K562 (cell line): ENCODE measurements around the gene PRPSAP1. TPM values are rescaled to one million over a fixed set of nuclear protein-coding genes. Genes with fewer than 3 reads are reported as not detected.
A peak's percentile ranks its signal among the peaks of the same experiment; 100 is the strongest.

Source experiments
- E2F3 ChIP-seq: fragments of 250-450 bp; sonication (Bioruptor Pico); IDR thresholded peaks from 2 replicates; pipeline ENCODE4 v1.4.0; 2020; ENCODE audit warnings: mild to moderate bottlenecking
- GABPB2 ChIP-seq: fragments of 250-450 bp; sonication (Bioruptor Pico); conservative IDR thresholded peaks from 2 replicates; pipeline ENCODE4 v1.5.1; 2021; ENCODE audit warnings: mild to moderate bottlenecking
- GATA2 ChIP-seq: sonication (generic); formaldehyde crosslinking; IDR thresholded peaks from 2 replicates; pipeline ENCODE4 v1.4.0; 2020; ENCODE audit warnings: mild to moderate bottlenecking, missing genetic modification reagents
- HDAC6 ChIP-seq: IDR thresholded peaks from 2 replicates; pipeline ENCODE4 v1.6.1; 2012; ENCODE audit warnings: low read depth, mild to moderate bottlenecking, control low read depth, inconsistent platforms, low read length, moderate library complexity
- HDGF ChIP-seq: fragments of 450-650 bp; IDR thresholded peaks from 2 replicates; pipeline ENCODE4 v1.6.1; 2016
- KAT7 ChIP-seq: sonication (generic); formaldehyde crosslinking; IDR thresholded peaks from 2 replicates; pipeline ENCODE4 v1.8.0; 2022; ENCODE audit warnings: missing genetic modification reagents, mild to moderate bottlenecking, borderline replicate concordance
- MCM3 ChIP-seq: fragments of 450-650 bp; IDR thresholded peaks from 2 replicates; pipeline ENCODE4 v1.6.1; 2016
- MED1 ChIP-seq: sonication (generic); formaldehyde crosslinking; IDR thresholded peaks from 2 replicates; pipeline ENCODE4 v1.8.1; 2023; ENCODE audit warnings: missing genetic modification reagents, borderline replicate concordance
- MEF2D ChIP-seq: conservative IDR thresholded peaks from 2 replicates; pipeline ENCODE4 v1.6.1; 2016; ENCODE audit warnings: low read depth, missing genetic modification characterization, missing compliant biosample characterization
- ZNF165 ChIP-seq: fragments of 250-450 bp; sonication (Bioruptor Pico); IDR thresholded peaks from 2 replicates; pipeline ENCODE4 v1.4.0; 2020; ENCODE audit warnings: borderline replicate concordance
- ZNF239 ChIP-seq: fragments of 250-450 bp; sonication (Bioruptor Pico); IDR thresholded peaks from 2 replicates; pipeline ENCODE4 v1.4.0; 2020; ENCODE audit warnings: mild to moderate bottlenecking
- ZNF76 ChIP-seq: fragments of 250-450 bp; sonication (Bioruptor Pico); IDR thresholded peaks from 2 replicates; pipeline ENCODE4 v1.4.0; 2020; ENCODE audit warnings: mild to moderate bottlenecking, moderate library complexity, borderline replicate concordance
- ZNF77 ChIP-seq: fragments of 250-450 bp; sonication (Bioruptor Pico); IDR thresholded peaks from 2 replicates; pipeline ENCODE4 v1.5.0; 2020
- polyA plus RNA-seq, 8 experiments: library from polyadenylated mRNA; depleted of rRNA in 4 of 8; stranded (reverse) in 5 of 8; unstranded in 3 of 8; fragments of >200 nt; fragmentation: Nextera tagmentation in 2 of 8; fragmentation: Illumina TruSeq in 1 of 8; extraction: Ambion mirVana in 2 of 8; extraction: Trizol in 1 of 8; gene quantifications; 2 replicates each; pipeline versions ENCODE4 v1.2.1 to v1.2.3, GENCODE V29; 2011 to 2014; ENCODE audit warnings: inconsistent platforms in 1 of 8, missing spikeins in 1 of 8
- total RNA-seq, 7 experiments: library from RNA; depleted of rRNA in 6 of 7; stranded (reverse); fragments of >200 nt in 6 of 7; fragmentation: Illumina TruSeq in 2 of 7; extraction: Trizol in 2 of 7; gene quantifications; 2 replicates each; pipeline versions ENCODE4 v1.2.1 to v1.2.3, GENCODE V29; 2011 to 2021; ENCODE audit warnings: low replicate concordance in 1 of 7
- TF ChIP-seq, protein P1 (sequence below): sonication (generic); formaldehyde crosslinking; IDR thresholded peaks from 2 replicates; pipeline ENCODE4 v1.4.0; 2020; ENCODE audit warnings: mild to moderate bottlenecking, missing genetic modification reagents
- TF ChIP-seq, protein P2 (sequence below): sonication (generic); formaldehyde crosslinking; IDR thresholded peaks from 2 replicates; pipeline ENCODE4 v1.8.0; 2022; ENCODE audit warnings: mild to moderate bottlenecking, missing genetic modification reagents
- TF ChIP-seq, protein P3 (sequence below): fragments of 450-650 bp; IDR thresholded peaks from 2 replicates; pipeline ENCODE4 v1.6.1; 2016; ENCODE audit warnings: low read depth, mild to moderate bottlenecking, moderate library complexity
- TF ChIP-seq, protein P4 (sequence below): sonication (generic); formaldehyde crosslinking; IDR thresholded peaks from 2 replicates; pipeline ENCODE4 v1.8.0; 2023; ENCODE audit warnings: mild to moderate bottlenecking, missing genetic modification reagents
- TF ChIP-seq, protein P5 (sequence below): IDR thresholded peaks from 2 replicates; pipeline ENCODE4 v1.6.1; 2011; ENCODE audit not compliant: insufficient read length; ENCODE audit errors: extremely low read depth
- TF ChIP-seq, protein P6 (sequence below): fragments of 250-450 bp; sonication (Bioruptor Pico); IDR thresholded peaks from 2 replicates; pipeline ENCODE4 v1.8.0; 2021; ENCODE audit warnings: moderate library complexity, mild to moderate bottlenecking, inconsistent platforms
- TF ChIP-seq, protein P7 (sequence below): fragments of 250-450 bp; sonication (Bioruptor Pico); IDR thresholded peaks from 2 replicates; pipeline ENCODE4 v1.4.0; 2020; ENCODE audit warnings: mild to moderate bottlenecking

PRPSAP1 gene
- total and polyA plus RNA-seq, 9 of the 15 experiments (the other 6 are each of a cell fraction or from before 2014, with no cell fraction given): 21.9 to 77.1 (median 40.8) TPM

DNA sequence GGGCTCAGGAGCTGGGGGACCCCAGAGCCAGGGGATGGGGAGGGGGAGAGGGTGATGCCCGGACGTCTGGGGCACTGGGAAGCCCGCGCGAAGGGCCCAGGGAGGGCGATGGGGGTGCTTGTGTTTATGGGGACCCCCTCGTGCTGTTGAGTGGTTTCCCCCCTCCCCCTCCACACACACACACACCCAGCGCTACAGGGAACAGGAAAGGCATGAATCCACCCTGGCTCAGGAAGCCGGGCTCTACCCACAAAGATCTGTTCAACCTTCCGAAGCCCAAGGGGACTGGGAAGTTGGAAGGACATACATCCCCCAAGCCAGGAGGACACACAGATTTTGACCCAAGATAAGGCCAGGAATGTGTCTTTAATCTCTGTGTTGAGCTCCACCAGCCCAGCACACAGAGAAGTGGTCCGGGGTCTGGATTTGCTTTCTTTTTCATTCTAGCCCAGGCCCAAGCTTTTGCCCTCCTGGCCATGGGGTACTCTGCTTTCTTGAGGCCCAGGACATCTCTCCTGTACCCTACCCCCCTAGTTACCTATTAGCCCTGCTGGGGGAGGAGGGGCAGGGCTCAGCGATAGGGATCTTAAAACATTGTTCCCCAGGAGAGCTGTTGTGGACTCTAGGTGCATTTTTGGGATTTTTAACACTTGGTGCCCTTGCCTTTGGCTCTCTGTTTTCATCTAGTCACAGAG lies 87.3 kb downstream of the PRPSAP1 start (continued):
- TF ChIP-seq MED1 (CRISPR knock-in tag) (no peak), HDGF (no peak), ZNF77 (CRISPR knock-in tag) (no peak), ZNF239 (no peak), KAT7 (CRISPR knock-in tag) (no peak), MEF2D (tag) (no peak), GATA2 (peak; percentile 40), E2F3 (CRISPR knock-in tag) (no peak), GABPB2 (no peak), ZNF165 (CRISPR knock-in tag) (no peak), ZNF76 (no peak), MCM3 (no peak), HDAC6 (no peak)
- TF ChIP-seq, protein P1, sequence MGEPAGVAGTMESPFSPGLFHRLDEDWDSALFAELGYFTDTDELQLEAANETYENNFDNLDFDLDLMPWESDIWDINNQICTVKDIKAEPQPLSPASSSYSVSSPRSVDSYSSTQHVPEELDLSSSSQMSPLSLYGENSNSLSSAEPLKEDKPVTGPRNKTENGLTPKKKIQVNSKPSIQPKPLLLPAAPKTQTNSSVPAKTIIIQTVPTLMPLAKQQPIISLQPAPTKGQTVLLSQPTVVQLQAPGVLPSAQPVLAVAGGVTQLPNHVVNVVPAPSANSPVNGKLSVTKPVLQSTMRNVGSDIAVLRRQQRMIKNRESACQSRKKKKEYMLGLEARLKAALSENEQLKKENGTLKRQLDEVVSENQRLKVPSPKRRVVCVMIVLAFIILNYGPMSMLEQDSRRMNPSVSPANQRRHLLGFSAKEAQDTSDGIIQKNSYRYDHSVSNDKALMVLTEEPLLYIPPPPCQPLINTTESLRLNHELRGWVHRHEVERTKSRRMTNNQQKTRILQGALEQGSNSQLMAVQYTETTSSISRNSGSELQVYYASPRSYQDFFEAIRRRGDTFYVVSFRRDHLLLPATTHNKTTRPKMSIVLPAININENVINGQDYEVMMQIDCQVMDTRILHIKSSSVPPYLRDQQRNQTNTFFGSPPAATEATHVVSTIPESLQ (CRISPR knock-in tag): no peak
- TF ChIP-seq, protein P2, sequence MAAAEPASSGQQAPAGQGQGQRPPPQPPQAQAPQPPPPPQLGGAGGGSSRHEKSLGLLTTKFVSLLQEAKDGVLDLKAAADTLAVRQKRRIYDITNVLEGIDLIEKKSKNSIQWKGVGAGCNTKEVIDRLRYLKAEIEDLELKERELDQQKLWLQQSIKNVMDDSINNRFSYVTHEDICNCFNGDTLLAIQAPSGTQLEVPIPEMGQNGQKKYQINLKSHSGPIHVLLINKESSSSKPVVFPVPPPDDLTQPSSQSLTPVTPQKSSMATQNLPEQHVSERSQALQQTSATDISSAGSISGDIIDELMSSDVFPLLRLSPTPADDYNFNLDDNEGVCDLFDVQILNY: no peak
- TF ChIP-seq, protein P3, sequence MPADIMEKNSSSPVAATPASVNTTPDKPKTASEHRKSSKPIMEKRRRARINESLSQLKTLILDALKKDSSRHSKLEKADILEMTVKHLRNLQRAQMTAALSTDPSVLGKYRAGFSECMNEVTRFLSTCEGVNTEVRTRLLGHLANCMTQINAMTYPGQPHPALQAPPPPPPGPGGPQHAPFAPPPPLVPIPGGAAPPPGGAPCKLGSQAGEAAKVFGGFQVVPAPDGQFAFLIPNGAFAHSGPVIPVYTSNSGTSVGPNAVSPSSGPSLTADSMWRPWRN: no peak
- TF ChIP-seq, protein P4, sequence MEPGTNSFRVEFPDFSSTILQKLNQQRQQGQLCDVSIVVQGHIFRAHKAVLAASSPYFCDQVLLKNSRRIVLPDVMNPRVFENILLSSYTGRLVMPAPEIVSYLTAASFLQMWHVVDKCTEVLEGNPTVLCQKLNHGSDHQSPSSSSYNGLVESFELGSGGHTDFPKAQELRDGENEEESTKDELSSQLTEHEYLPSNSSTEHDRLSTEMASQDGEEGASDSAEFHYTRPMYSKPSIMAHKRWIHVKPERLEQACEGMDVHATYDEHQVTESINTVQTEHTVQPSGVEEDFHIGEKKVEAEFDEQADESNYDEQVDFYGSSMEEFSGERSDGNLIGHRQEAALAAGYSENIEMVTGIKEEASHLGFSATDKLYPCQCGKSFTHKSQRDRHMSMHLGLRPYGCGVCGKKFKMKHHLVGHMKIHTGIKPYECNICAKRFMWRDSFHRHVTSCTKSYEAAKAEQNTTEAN (CRISPR knock-in tag): no peak
- TF ChIP-seq, protein P5, sequence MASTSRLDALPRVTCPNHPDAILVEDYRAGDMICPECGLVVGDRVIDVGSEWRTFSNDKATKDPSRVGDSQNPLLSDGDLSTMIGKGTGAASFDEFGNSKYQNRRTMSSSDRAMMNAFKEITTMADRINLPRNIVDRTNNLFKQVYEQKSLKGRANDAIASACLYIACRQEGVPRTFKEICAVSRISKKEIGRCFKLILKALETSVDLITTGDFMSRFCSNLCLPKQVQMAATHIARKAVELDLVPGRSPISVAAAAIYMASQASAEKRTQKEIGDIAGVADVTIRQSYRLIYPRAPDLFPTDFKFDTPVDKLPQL: no peak
- TF ChIP-seq, protein P6, sequence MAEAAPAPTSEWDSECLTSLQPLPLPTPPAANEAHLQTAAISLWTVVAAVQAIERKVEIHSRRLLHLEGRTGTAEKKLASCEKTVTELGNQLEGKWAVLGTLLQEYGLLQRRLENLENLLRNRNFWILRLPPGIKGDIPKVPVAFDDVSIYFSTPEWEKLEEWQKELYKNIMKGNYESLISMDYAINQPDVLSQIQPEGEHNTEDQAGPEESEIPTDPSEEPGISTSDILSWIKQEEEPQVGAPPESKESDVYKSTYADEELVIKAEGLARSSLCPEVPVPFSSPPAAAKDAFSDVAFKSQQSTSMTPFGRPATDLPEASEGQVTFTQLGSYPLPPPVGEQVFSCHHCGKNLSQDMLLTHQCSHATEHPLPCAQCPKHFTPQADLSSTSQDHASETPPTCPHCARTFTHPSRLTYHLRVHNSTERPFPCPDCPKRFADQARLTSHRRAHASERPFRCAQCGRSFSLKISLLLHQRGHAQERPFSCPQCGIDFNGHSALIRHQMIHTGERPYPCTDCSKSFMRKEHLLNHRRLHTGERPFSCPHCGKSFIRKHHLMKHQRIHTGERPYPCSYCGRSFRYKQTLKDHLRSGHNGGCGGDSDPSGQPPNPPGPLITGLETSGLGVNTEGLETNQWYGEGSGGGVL (CRISPR knock-in tag): no peak
- TF ChIP-seq, protein P7, sequence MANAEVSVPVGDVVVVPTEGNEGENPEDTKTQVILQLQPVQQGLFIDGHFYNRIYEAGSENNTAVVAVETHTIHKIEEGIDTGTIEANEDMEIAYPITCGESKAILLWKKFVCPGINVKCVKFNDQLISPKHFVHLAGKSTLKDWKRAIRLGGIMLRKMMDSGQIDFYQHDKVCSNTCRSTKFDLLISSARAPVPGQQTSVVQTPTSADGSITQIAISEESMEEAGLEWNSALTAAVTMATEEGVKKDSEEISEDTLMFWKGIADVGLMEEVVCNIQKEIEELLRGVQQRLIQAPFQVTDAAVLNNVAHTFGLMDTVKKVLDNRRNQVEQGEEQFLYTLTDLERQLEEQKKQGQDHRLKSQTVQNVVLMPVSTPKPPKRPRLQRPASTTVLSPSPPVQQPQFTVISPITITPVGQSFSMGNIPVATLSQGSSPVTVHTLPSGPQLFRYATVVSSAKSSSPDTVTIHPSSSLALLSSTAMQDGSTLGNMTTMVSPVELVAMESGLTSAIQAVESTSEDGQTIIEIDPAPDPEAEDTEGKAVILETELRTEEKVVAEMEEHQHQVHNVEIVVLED (CRISPR knock-in tag): no peak
